HL-60 (cell line): Measurements from ENCODE around the gene SIX2.

Experiments used
- CTCF ChIP-seq: IDR thresholded peaks from one replicate; pipeline ENCODE4 v1.5.1; 2011; ENCODE audit warnings: low read length, control low read depth, inconsistent platforms; ENCODE audit not compliant: insufficient read depth
- GABPA ChIP-seq: IDR thresholded peaks from 2 replicates; pipeline ENCODE4 v1.6.1; 2012; ENCODE audit warnings: low read depth
- POLR2AphosphoS5 ChIP-seq: IDR thresholded peaks from 2 replicates; pipeline ENCODE4 v1.6.1; 2012; ENCODE audit warnings: low read depth
- SPI1 ChIP-seq: IDR thresholded peaks from 2 replicates; pipeline ENCODE4 v1.6.1; 2012; ENCODE audit warnings: low read depth, mild to moderate bottlenecking, borderline replicate concordance
- TF ChIP-seq, protein P1 (sequence below): IDR thresholded peaks from 2 replicates; pipeline ENCODE4 v1.6.1; 2012; ENCODE audit warnings: low read depth; ENCODE audit not compliant: insufficient replicate concordance

DNA sequence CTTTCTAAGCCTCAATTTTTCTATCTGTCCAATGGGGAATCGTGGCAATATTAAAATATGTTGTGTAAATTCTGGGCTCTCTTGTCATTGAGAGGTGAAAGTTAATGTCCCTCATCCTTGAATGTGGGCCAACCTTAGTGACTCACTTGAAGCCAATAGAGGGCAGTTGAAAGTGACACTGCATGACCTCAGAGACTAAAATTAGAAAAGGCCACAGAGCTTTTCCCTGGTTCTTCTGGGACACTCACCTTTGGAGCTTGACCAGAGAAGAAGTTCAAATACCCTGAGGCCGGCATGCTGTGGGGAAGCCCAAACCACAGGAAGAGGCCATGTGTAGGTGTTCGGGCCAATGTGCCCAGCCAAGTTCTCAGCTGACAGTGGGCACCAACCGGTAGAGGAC is 24.1 kb upstream of the SIX2 start:
- TF ChIP-seq POLR2AphosphoS5 (no peak), CTCF (no peak), GABPA (no peak), SPI1 (no peak)
- TF ChIP-seq, protein P1, sequence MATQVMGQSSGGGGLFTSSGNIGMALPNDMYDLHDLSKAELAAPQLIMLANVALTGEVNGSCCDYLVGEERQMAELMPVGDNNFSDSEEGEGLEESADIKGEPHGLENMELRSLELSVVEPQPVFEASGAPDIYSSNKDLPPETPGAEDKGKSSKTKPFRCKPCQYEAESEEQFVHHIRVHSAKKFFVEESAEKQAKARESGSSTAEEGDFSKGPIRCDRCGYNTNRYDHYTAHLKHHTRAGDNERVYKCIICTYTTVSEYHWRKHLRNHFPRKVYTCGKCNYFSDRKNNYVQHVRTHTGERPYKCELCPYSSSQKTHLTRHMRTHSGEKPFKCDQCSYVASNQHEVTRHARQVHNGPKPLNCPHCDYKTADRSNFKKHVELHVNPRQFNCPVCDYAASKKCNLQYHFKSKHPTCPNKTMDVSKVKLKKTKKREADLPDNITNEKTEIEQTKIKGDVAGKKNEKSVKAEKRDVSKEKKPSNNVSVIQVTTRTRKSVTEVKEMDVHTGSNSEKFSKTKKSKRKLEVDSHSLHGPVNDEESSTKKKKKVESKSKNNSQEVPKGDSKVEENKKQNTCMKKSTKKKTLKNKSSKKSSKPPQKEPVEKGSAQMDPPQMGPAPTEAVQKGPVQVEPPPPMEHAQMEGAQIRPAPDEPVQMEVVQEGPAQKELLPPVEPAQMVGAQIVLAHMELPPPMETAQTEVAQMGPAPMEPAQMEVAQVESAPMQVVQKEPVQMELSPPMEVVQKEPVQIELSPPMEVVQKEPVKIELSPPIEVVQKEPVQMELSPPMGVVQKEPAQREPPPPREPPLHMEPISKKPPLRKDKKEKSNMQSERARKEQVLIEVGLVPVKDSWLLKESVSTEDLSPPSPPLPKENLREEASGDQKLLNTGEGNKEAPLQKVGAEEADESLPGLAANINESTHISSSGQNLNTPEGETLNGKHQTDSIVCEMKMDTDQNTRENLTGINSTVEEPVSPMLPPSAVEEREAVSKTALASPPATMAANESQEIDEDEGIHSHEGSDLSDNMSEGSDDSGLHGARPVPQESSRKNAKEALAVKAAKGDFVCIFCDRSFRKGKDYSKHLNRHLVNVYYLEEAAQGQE: no peak
